Neural progenitor cell (in vitro differentiated cells): ENCODE data around the gene BRAT1.

Experiments used
- EZH2 ChIP-seq: fragments of 200-600 bp; sonication (generic); IDR thresholded peaks from 2 replicates; pipeline ENCODE4 v1.6.1; 2017; ENCODE audit warnings: antibody characterized with exemption, mild to moderate bottlenecking, moderate library complexity
- TF ChIP-seq, protein P1 (sequence below): fragments of 200-600 bp; sonication (generic); IDR thresholded peaks from 2 replicates; pipeline ENCODE4 v1.5.1; 2017; ENCODE audit warnings: antibody characterized with exemption, mild to moderate bottlenecking

DNA sequence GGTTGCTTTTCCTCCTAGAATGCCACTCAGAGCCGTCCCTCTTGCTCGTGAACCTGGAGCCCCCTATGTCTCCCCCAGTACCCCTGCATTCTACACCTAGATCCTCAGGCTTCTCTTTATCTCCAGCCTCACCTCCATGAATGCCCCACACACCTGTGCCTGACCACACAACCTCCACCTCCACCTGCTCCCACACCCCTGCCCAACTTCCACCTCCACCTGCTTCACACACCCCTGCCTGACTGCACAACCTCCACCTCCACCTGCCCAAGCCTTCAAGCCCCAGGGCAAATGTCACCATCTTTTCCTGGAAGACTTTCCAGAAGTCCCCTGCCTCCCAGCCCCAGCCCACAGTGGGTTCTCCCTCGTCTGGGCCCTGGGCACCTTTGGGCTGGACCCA lies 42.6 kb downstream of the BRAT1 start:
- TF ChIP-seq, protein P1, sequence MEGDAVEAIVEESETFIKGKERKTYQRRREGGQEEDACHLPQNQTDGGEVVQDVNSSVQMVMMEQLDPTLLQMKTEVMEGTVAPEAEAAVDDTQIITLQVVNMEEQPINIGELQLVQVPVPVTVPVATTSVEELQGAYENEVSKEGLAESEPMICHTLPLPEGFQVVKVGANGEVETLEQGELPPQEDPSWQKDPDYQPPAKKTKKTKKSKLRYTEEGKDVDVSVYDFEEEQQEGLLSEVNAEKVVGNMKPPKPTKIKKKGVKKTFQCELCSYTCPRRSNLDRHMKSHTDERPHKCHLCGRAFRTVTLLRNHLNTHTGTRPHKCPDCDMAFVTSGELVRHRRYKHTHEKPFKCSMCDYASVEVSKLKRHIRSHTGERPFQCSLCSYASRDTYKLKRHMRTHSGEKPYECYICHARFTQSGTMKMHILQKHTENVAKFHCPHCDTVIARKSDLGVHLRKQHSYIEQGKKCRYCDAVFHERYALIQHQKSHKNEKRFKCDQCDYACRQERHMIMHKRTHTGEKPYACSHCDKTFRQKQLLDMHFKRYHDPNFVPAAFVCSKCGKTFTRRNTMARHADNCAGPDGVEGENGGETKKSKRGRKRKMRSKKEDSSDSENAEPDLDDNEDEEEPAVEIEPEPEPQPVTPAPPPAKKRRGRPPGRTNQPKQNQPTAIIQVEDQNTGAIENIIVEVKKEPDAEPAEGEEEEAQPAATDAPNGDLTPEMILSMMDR: no peak
- TF ChIP-seq EZH2: no peak
